NB4 (cell line): Measurements from ENCODE around the gene PCSK1.

Experiments
- POLR2A ChIP-seq: IDR thresholded peaks from 2 replicates; pipeline ENCODE4 v1.6.1; 2011; ENCODE audit warnings: mild to moderate bottlenecking; ENCODE audit not compliant: insufficient read length; ENCODE audit errors: extremely low read depth
- TF ChIP-seq, protein P1 (sequence below): IDR thresholded peaks from one replicate; pipeline ENCODE4 v1.5.1; 2012; ENCODE audit warnings: low read depth, low read length
- TF ChIP-seq, protein P2 (sequence below): IDR thresholded peaks from 2 replicates; pipeline ENCODE4 v1.6.1; 2011; ENCODE audit warnings: low read depth, low read length

DNA sequence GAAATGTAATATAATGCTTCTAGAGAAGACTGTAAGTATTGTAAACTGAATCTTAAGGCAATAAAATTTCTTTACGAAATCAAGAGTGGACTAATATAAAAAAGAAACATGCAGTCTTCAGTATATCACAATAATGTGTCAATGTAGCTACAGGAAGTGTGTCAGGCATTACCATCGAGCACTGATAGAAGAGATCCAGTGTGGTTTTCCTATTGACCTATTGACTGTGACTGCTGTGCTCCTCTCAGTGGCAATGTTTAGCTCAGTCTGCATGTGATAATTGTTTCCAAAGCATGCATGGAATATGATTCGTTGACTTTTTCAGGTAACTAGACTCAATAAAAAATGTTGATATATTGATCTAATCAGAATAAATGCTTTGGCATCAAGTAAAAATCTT is 20.3 kb upstream of the PCSK1 start:
- TF ChIP-seq, protein P1, sequence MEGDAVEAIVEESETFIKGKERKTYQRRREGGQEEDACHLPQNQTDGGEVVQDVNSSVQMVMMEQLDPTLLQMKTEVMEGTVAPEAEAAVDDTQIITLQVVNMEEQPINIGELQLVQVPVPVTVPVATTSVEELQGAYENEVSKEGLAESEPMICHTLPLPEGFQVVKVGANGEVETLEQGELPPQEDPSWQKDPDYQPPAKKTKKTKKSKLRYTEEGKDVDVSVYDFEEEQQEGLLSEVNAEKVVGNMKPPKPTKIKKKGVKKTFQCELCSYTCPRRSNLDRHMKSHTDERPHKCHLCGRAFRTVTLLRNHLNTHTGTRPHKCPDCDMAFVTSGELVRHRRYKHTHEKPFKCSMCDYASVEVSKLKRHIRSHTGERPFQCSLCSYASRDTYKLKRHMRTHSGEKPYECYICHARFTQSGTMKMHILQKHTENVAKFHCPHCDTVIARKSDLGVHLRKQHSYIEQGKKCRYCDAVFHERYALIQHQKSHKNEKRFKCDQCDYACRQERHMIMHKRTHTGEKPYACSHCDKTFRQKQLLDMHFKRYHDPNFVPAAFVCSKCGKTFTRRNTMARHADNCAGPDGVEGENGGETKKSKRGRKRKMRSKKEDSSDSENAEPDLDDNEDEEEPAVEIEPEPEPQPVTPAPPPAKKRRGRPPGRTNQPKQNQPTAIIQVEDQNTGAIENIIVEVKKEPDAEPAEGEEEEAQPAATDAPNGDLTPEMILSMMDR, result no peak
- no peak for TF ChIP-seq POLR2A
- TF ChIP-seq, protein P2, sequence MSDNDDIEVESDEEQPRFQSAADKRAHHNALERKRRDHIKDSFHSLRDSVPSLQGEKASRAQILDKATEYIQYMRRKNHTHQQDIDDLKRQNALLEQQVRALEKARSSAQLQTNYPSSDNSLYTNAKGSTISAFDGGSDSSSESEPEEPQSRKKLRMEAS, result no peak
